GM19397 (cell line): Measurements from ENCODE around the gene FCAMR.

Experiments
- ATAC-seq: cut with Tn5 transposase; IDR thresholded peaks from one replicate; pipeline ENCODE4 v1.9.1; 2021; ENCODE audit warnings: mild to moderate bottlenecking, moderate library complexity; ENCODE audit not compliant: unreplicated experiment

Gene FCAMR, protein sequence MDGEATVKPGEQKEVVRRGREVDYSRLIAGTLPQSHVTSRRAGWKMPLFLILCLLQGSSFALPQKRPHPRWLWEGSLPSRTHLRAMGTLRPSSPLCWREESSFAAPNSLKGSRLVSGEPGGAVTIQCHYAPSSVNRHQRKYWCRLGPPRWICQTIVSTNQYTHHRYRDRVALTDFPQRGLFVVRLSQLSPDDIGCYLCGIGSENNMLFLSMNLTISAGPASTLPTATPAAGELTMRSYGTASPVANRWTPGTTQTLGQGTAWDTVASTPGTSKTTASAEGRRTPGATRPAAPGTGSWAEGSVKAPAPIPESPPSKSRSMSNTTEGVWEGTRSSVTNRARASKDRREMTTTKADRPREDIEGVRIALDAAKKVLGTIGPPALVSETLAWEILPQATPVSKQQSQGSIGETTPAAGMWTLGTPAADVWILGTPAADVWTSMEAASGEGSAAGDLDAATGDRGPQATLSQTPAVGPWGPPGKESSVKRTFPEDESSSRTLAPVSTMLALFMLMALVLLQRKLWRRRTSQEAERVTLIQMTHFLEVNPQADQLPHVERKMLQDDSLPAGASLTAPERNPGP

DNA sequence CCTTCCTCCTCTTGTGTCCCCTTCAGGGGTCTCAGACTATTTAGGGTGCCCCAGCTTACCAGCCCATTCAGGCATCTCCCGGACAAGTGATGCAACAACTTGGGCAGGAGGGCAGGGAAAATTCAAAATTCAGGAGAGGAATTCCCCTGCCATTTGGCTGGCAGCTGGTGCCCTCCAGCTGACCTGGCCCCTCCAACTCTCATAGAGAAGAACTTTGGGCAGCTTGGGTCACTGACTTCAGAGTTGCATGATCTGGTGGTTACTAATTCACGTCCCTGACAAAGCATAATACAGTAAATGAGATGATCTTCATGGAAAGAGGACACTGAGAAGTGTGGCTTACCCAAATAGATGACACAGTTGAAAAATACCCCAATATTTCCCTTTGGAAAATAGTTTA lies at the start of gene FCAMR:
FCAMR (minus strand) TSS at position 15 of the 400 bp plus-strand sequence. CDS start 335 bp downstream, outside the sequence.
- no peak for ATAC-seq

DNA sequence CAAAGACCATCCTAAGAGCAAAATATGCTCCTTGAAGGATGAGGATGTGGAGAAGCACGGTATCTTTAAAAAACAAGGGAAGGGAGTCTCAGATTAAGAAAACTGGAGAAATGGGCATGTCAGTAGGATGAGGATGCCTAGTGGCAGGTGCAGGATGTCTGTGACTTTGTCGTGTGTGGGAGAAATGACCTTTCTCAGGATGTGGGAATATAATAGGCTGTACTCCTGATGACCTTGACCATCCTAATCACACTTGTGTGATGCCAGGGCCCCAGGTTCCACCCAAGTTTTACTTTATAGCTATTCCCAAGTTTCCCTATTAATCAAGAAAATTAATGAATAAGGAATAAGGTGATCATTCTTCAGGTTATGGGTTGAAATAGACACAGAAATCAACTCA lies 49.4 kb upstream of the FCAMR start:
- ATAC-seq: no peak

DNA sequence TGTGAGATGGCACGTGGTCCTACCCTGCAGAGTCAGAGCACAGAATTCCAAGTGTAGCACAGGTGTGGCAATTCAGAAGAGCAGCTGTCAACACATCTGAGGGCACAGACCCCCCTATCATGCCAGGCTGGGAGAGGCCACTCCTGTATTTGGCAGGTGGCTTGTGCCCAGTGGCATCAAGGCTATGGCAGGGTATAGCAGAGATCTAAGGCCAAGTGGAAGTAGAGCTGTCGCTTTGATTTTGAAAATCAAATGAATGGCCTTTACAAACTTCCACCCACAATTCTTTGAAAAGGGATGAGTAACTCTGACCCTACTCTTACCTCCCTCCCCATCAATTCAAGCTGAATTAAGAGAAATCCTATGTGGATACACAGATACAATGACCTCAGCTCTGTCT lies 48.9 kb upstream of the FCAMR start:
- no peak for ATAC-seq

DNA sequence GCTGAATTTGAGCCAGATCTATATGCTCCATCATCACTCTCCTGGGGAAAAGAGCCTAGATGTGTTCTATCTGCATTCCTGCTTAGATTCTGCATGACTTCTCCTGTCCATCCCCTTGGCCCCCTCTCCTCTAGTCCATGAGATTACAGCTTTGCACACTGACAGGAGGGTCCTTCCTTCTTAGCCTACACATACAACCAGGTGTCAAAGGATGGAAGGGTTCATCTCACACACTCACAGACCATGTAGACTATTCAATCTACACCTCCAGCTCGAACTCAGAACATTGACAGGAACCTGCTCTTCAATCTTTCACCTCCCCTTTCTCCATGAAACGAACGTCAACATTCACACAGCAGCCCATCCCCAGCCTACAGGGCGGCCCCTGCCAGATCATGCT lies 48.4 kb upstream of the FCAMR start:
- no peak for ATAC-seq

DNA sequence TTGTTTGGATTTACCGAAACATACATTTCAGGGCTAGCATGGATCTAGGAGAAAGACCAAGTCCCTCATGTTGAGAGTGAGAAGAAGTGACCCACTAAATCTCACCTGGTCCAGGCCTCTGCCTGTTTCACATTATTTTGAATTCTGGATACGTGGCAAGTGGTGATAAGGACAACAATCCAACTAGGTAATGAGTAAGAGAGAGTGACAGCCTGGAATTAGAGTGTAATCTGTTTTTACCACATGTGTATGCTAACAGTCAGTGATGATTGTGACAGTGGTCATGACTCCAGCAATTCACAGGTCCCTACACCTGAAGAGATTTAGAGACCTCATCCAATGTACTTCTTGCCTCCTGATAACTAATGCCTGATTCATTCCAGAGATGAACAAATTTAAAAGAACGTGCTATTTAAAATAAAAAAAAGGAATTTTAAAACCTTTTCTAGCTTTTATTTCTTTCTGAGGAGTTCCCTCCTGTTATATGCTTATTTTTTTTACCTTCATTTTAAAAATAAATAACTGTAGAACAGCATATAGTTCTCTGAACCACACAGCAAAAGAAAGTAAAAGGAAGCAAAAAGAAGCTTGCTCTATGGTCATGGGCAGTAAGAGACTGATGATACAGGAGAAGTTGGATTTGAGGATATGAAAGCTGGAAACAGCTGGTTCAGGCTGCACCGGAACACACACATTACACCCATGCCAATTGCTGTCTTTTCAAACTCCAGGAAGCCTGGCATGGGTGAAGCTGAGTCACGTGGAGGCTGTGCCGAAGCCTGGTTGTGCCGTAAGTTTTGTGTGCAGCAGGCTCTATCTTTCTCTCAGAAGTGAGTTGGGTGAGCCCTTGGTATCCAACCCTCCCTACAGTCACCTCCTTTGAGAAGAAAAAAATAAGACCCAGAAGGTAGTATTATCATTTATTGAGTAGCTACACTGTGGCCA lies 47.6 kb upstream of the FCAMR start:
- no peak for ATAC-seq

DNA sequence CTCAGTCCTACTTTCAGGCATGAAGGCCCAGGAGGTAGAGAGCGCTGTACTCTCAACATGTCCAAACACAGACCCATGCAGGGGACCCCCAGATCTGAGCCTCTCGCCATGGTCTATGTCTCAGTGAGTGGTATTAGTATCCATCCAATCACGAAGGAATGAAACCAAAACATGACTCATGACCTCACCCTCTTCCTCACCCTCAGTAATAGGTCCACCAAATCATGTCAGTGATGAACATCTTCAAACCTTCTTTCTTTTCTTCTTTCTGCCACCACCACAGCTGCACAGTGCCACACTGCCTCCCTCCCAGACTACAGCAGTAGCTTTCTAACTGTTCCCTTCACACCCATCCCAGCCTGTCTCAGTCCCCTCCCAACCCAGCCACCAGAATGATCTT lies 45.5 kb upstream of the FCAMR start:
- no peak for ATAC-seq

DNA sequence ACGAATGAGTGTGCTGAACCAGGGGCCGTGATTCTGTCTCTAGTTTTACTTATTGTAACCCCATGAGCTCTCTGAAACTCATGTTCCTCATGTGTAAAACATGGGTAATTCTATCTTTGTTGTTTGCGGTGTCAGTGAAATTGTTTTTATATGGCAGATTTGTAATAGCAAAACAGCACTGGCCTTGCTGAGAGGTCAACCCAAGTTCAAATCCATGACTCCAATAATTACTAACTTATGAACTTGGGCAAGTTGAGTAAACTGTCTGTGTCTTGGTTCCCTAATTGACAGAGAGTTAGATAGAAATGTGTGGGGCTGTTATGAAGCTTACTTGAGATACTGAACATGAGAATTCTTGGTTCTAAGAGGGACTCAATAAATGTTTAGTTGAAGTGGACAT lies 44.5 kb upstream of the FCAMR start:
- ATAC-seq: no peak

DNA sequence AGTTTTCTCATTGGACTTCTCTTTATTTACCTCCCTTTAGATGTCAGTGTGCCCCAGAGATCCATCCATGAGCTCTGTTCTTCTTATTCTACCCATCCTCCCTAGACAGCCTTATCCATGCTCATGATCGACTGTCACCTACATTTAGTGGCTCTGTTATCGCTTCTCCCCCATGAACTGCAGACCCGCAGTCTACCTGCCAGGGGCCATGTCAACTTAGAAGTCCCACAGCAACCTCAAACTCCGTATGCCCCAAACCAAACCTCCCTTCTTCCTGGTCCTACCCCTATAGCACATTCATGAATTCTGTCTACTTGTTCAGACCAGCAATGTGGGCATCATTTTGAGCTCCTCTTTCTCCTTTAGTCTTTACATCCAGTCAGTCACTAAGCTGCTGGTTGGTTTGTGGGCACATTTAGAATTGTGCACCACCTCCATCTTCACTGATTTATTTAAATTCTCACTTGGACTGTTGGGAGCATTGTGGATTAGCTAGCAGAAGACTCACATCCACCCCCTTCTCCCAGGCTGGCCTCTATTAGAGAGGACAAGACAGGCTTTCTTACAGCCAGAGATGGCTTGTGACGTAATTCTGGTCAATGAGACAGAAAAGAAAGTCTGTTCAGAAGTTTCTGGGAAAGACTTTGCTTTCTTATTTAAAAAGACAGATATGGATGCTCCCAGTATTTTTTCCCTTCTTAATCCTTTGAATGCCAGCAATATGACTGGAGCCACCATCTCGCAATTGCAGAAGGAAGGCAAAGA lies 43.2 kb upstream of the FCAMR start:
- ATAC-seq: no peak

DNA sequence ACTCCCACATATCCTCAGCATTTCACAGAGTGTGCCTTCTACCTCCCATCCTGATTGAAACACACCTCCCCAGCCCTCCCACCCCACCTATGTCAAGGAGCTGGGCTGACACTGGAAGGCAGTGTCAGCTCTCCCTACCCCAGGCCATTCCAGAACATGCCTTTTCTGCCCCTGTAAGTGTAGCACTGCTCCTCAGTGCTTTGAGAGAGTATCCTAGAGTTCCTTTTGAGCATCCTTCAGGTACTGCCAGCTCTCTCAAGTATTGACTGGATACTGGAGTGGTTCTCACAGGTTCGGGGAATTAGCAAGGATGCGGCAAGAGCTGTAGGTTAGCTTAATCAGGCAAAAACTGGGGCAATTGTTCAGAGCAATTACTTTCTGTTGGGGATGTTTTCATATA lies 40.5 kb upstream of the FCAMR start:
- no peak for ATAC-seq

DNA sequence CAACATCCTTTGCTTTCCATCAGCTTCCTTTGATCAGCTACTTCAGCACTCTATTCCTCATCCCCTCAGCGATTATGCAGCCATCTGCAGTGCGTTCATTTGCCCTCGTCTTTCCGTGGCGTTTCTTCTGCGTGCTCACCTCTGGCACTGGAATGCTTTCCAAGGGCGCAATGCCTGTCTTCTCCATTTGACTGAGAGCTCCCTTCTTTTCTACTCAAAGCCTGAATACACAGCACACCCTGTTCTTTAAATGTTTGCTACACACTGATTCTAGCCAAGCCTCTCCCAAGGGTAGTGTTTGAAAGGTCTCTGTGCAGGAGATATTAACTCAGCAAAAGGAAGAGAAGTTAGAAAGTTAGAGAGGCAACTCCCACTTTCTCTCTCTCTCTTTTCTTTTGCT lies 39.7 kb upstream of the FCAMR start:
- ATAC-seq: no peak

DNA sequence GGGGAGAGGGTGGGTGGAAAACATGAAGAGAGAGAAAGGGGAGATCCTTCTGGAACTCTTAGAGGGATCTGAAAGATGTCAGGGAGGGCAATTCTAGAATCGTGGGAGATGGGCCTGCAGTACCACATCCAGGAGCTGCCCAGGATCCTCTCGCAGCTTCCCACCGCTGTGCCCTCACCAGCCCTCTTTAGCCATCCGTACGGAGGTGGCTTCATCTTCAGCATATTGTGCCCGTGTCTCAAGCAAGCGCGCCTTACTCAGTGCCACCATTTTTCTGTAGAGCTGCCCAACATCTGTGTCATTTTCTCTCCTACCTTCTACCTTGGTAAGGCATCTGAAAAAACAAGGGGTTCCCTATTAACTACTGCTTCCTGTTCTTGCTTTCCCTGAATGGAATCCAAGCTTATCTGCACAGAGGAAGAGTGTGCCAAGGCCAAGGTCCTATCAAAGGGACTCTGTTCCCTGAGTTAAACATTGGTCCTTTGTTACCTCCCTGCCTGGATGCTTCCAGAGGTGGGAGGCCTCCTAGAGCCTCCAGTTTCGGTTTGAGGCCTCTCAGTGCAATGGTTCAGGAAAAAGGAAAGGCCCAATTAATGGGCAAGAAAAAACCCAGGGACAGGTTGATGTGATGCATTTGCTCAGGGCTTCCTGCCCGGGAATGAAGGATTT lies 39.1 kb upstream of the FCAMR start:
- no peak for ATAC-seq

DNA sequence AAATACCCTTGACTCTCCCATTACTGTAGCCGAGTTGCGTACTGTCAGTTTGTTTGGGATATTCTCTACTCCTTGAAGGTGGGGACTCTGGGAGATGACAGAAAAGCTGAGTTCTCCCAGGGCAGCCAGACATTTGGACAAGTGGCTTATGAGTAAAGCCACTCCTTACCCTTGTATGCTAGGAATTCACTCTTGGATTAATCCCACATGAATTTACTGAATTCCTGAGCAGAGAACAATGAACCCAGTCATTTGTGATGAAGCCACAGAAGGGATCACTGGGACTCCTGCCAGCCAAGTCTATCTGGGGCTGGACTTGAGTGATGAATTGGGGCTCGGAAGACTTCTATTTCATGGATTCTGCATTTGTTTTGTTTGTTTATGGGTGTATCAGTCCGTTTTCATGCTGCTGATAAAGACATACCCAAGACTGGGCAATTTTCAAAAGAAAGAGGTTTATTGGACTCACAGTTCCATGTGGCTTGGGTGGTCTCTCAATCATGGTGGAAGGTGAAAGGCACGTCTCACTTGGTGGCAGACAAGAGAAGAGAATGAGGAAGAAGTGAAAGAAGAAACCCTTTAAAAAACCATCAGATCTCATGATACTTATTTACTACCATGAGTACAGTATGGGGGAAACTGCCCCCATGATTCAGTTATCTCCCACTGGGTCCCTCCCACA lies 37.2 kb upstream of the FCAMR start:
- ATAC-seq: no peak

DNA sequence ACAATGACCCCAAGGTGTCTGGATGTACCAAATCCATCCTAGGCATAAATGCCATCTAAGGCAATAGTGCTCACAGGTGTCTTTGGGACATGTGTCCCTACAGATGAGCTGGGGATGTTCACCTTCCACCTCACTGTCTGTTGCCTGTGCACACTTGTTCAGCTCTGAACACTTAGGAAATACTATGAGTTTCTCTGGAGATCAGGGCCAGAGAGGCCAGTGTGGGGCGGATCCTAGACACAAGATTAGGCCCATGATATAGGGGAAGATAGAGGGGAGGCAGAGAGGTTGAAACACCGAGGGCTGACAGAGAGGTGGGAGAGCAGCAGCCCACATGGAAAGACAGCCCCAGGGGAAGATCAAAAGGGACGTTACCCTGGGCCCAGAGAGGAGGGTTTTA lies 36.7 kb upstream of the FCAMR start:
- ATAC-seq: no peak

DNA sequence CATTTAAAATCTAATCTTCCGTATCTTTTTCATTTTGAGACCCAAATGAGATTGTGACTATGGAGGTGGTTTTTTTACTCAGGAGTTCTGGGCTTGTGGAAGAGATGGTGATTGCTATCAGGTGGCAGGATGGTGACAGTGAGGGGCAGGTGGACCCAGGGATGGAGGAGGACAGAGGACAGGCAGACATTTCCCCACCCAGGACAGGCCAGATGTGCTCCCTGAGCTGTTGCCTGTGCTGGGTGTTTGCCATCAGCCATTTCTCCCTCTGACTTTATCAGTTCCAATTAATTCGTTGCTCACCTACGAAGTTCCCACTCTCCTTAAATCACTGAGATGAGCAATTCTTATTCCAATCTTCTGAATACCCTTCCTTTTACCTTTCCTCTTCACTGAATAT lies 35.8 kb upstream of the FCAMR start:
- ATAC-seq: no peak

DNA sequence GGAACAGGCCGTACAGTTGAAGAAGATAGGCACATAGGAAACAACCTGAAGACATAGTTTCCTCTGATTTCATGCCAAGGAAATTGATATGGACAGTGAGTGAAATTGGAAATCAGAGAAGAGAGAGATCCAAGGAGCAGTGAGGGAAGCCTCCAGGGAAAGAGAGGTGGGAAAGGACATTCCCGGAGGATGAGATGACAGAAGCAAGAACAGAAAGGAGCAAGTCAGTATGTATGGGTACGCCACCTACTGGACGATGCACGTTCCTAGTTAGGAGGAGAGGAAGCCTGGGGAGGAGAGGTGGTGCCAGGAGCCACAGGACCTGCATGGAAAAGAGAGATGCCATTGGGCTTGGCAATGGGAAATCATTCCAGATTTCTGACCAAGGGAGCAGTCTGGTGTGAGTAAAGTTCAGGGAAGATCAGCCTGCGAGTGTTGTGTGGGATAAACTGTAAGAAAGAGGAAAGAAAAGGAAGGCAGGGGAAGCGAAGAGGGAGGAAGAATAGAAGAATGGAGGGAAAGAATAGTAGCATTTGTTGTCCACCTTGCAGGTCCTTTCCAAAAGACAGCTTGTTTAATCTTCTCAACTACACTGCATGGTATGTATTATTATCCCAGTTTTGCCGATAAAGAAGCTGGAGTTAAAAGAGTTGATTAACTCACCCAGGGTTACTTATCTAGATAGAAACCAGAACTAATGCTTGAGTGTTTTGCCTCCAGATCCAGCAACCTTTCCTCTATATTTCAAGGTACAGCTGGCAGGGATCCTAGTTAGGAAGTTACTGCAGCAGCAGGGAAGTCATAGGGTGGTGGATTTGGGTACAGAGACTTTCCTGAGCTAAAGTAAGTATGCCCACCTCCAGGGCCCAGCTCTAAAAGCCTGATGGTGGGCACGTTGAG lies 34.9 kb upstream of the FCAMR start:
- no peak for ATAC-seq

DNA sequence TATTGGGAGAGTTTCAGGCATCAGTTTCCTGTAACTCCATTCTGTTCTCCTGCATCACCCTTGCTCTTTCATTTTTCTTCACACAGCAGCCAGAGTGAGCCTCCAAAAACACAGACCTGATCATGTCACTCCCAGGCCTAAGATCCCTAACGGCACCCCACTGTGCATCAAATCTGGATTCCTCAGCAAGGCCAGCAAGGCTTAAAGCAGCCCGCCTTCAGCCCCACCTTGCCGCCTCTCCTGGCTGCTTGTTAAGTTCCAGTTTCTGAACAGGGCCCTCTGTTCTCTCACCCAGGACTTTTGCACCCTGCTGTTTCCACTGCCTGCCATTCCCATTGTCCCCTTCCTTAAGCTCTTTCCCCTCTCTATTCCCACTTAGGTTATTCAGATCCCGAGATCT lies 33.0 kb upstream of the FCAMR start:
- no peak for ATAC-seq

DNA sequence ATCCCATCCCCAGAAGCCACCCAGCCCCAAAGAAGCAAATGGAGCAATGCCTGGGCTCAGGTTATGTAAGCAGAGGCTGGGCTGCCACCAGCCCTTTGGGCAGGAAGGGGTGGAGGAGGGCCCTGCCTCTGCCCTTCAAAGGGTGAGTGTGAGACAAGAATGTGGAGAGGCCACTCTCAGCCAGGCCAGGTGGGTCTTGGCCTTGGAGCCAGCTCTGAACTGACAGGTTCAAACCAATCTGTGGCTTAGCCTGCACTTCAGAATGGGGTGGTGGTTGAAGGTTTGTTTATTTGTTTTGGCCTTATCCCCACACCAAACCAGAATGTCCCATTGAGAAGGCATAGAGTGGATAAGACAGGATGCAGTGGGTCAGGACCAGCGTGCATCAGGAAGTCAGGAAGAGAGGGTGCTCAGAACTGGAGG lies 32.5 kb upstream of the FCAMR start:
- ATAC-seq: no peak

DNA sequence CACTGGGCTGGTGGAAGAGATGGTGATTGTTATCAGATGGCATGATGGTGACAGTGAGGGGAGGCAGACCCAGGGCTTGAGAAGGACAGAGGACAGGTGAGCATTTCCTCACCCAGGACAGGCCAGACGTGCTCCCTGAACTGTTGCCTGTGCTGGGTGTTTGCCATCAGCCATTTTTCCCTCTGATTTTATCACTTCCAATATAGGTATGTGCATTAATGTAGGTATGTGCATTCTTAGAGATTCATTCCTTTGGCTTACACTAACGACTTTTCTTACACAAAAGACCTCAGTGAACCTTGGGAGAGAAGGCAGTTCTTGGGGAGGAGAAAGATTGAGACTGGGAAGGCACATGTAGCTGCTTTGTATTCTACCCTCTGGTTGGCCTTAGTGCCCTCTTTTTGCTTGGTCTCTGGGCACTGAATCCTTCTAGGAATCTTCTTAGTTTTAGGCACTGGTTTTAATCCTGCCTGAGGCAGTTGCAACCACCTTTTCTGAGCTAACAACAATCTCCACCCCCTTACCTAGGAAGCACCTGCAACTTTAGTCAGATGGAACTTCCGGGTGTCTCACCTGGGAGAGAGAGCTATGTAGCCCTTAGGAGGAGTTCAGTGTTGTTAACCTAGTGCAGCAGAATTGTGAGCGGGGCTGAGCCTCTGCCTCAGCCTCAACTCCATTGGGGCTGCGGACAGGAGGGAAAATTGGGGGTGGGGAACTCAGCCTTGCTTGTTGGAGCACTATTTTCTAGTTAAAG lies 31.4 kb upstream of the FCAMR start:
- ATAC-seq: no peak
